Activated CD4-positive, alpha-beta T cell treated with anti-CD3 and anti-CD28 coated beads, Interleukin-2, amount 10 ng/mL, durations not matched to agents 24 days and 14 days (primary cell): ENCODE data around the gene RHOG. TPM values are rescaled to one million over a fixed set of nuclear protein-coding genes. Genes with fewer than 3 reads are reported as not detected.

Source experiments
- DNase-seq: peaks from one replicate; pipeline ENCODE4 v3.0.0; 2022
- H3K27ac Mint-ChIP-seq: one replicate; pipeline ENCODE4 v1.8.0; 2022; ENCODE audit warnings: mild to moderate bottlenecking, mixed read lengths
- H3K27me3 Mint-ChIP-seq: one replicate; pipeline ENCODE4 v1.8.0; 2022; ENCODE audit warnings: mixed read lengths
- H3K36me3 Mint-ChIP-seq: one replicate; pipeline ENCODE4 v1.8.0; 2022; ENCODE audit warnings: low read depth, mild to moderate bottlenecking, mixed read lengths
- H3K4me1 Mint-ChIP-seq: one replicate; pipeline ENCODE4 v1.8.0; 2021; ENCODE audit warnings: mixed read lengths
- H3K4me3 Mint-ChIP-seq: one replicate; pipeline ENCODE4 v1.8.0; 2022; ENCODE audit warnings: mild to moderate bottlenecking, moderate library complexity, mixed read lengths
- H3K9me3 Mint-ChIP-seq: one replicate; pipeline ENCODE4 v1.8.0; 2021; ENCODE audit warnings: mixed read lengths
- intact Hi-C: fragments of 100-400 bp; cut with micrococcal nuclease; formaldehyde crosslinking; loops from one replicate; pipeline ENCODE4 v1.15.1; 2023
- total RNA-seq: library from RNA; stranded (reverse); gene quantifications from 2 replicates; pipeline ENCODE4 v1.2.3, GENCODE V29; 2022

RHOG gene
- total RNA-seq, 1 donor from 2014 or later, result 174 TPM

DNA sequence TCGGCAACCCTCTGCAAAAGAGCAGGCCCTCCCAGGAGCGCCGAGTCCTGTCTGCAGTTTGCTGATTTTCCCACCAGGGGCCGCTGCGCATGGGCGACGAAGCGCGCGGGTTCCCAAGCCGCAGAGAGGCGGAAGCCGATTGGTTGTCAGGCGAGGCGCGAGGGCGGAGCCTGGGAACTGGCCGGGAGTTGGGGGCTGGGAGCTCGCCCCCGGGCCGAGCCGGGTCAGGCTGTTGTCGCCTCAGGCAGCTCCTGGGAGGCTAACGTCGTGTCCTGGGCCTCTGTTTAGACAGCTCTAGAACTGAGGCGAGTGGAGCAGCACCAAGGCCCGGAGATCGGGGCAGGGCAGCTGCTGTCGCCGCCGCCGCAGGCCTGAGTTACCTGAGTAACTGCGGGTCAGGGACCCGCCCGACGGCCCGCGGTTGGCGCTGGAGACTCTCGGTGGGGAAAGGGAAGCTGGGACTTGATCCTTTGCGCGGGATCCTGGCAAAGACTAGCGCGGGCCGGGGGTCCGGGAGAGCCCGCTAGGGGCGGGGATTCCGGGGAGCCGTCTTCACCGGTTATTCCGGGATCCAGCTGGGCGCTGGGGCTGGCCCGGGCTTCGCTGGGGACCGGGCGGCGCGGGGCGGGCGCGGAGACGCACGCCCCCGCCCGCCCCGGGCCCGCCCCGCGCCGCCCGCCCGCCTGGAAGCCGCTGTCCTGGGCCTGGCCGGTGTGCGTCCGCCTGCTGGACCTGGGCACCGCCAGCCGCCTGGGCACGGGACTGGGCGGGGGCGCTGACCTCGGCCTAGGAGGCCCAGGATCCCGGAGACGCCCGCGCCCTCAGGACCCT is 14.4 kb upstream of the RHOG start, which contains the start of gene STIM1:
TSS of gene STIM1 (plus strand) at position 688 of the 831 bp plus-strand sequence. CDS start 607 bp downstream, outside the sequence.
- peak; percentile 100 for DNase-seq
- intact Hi-C loops, result loop anchor here (1.0 to 5.0 kb wide), 8 partner anchors 14 to 239 kb away; partner anchors contain the start of genes NUP98 and RRM1
- H3K4me3 Mint-ChIP-seq, result peak within 1 kb of the TSS; percentile 98
- no peaks in the 10 kb centered on the region for H3K9me3 Mint-ChIP-seq
- H3K36me3 Mint-ChIP-seq, result peaks cover 15% of the 10 kb centered on the region
- peaks cover 56% of the 10 kb centered on the region for H3K4me1 Mint-ChIP-seq
- no peaks in the 10 kb centered on the region for H3K27me3 Mint-ChIP-seq
- H3K27ac Mint-ChIP-seq, result peak within 1 kb of the TSS; percentile 99

DNA sequence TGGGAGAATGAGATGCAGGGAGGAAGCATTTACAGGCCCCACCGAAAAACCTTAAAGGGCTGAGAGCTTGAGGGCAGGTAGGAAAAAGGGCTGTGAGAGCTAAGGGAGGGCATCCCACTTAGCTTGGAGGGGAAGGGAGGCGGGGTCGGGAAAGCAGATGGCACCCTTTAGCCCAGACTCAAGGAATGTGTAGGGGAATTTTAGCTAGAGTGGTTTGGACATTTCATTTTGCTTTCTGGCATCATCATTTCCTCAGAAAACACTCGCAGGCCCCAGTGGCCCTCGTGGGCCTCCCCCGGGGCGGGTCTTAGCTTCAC is 13.9 kb upstream of the RHOG start:
- DNase-seq, result no peak
- Mint-ChIP-seq H3K9me3 (no peaks in the 10 kb centered on the region), H3K27me3 (no peaks in the 10 kb centered on the region), H3K4me1 (peaks cover 52% of the 10 kb centered on the region), H3K4me3 (peak overlapping the region; percentile 78), H3K36me3 (peaks cover 15% of the 10 kb centered on the region), H3K27ac (peak overlapping the region; percentile 99)
- intact Hi-C loops, result loop anchor here (1.0 to 2.0 kb wide), 7 partner anchors 13 to 240 kb away; partner anchors contain the start of genes NUP98 and RRM1

DNA sequence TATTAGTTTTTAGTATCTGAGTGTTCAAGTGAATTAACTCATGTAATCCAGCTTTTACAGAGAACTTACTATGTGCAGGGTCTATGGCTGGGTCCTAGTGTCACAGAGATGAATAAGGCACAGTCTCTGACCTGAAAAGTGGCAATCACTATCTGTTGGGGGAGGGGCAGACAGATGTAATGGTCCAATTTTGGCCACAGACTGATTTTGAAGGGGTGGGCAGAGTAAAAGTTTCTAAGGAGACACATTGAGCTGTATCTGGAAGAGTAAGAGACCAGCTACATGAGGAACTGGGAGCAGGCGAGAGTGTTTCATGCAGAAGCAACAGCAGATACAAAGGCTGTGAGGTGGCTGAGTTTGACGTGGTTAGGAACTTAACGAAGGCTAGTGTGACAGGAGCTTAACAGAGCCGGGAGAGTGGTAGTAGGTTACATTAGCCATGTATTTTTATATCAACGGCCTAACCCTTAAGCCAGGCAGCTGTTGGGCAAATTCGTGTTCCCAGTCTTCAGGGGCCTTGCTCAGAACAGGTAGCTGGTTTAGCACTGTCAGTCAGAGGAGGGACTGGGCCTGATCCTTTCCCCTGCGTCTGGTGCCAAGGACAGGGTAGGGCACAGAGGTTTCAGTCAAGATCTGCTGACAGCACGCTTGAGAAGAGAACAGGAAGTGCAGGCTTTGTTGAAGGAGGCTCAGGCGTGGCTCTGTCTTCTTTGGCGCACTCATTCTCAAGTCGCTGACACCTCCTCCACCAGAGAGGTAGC is 13.3 kb upstream of the RHOG start:
- Mint-ChIP-seq H3K9me3 (no peaks in the 10 kb centered on the region), H3K4me1 (peaks cover 51% of the 10 kb centered on the region), H3K27me3 (no peaks in the 10 kb centered on the region), H3K36me3 (peaks cover 13% of the 10 kb centered on the region), H3K27ac (peak overlapping the region; percentile 99), H3K4me3 (peak overlapping the region; percentile 78)
- intact Hi-C loops, result loop anchor here (1.0 to 2.0 kb wide), 7 partner anchors 13 to 240 kb away; partner anchors contain the start of genes NUP98 and RRM1
- peak; percentile 92 for DNase-seq

DNA sequence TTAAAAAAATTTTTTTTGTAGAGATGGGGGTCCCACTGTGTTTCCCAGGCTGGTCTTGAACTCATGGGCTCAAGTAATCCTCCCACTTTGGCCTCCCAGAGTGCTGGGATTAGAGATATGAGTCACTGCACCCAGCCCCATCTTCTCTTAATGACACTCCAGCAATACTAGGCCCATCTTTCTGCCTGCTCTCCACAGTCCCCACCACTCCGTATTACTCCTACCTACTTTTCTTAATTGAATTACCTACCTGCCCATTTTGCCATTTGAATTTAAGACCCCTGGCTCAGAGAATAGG is 12.7 kb upstream of the RHOG start:
- intact Hi-C loops, result no loop called here
- H3K27me3 Mint-ChIP-seq, result no peaks in the 10 kb centered on the region
- H3K4me3 Mint-ChIP-seq, result peak overlapping the region; percentile 78
- peak overlapping the region; percentile 99 for H3K27ac Mint-ChIP-seq
- no peak for DNase-seq
- H3K9me3 Mint-ChIP-seq, result no peaks in the 10 kb centered on the region
- peaks cover 11% of the 10 kb centered on the region for H3K36me3 Mint-ChIP-seq
- peaks cover 50% of the 10 kb centered on the region for H3K4me1 Mint-ChIP-seq

DNA sequence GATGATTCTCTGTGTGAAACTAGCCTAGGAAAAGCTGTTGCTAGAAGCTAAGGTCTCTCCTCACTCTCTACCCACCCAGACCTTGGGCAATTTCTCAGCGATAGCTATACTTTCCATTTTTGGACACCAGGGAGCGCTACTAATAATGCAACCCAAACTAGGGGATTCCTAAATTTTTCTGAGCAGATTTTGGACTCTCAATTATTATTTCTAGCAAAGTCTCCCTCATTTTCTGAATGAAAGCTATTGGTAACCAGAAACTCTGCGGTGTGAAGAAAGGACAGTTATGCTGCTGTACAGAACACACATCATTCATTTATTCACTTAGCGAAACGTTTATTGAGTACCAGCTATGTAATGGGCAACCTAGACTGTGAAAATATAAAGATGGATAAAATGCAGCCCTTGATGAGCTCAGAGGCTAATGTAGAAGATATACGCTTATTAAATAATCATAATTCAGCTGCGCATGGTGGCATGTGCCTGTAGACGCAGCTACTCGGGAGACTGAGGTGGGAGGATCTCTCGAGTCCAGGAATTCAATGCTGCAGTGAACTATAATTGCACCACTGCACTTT is 8.6 kb upstream of the RHOG start:
- peak; percentile 89 for DNase-seq
- peaks cover 39% of the 10 kb centered on the region for H3K4me1 Mint-ChIP-seq
- no peaks in the 10 kb centered on the region for H3K9me3 Mint-ChIP-seq
- no peak overlapping the region for H3K4me3 Mint-ChIP-seq
- intact Hi-C loops, result loop anchor here (1.0 kb wide), 2 partner anchors 8 to 223 kb away; no protein-coding TSS in a partner anchor
- H3K27me3 Mint-ChIP-seq, result no peaks in the 10 kb centered on the region
- H3K36me3 Mint-ChIP-seq, result no peaks in the 10 kb centered on the region
- H3K27ac Mint-ChIP-seq, result no peak overlapping the region

DNA sequence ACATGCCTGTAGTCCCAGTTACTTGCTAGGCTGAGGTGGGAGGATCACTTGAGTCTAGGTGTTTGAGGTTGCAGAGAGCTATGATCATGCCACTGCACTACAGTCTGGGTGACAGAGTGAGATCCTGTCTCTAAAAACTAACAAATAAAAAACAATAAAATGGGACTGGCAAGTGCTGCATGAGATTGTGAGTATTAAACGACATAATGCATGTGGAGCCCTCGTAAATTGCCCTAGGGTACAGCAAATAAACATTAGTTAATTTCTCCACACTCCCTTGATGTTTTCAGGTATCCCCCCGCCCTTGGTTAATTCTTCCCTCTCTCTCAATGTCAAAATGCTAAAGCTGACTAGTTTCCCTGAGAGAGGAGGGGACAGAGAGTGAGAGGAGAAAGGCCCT is 4.9 kb upstream of the RHOG start:
- intact Hi-C loops, result no loop called here
- peaks cover 42% of the 10 kb centered on the region for H3K4me1 Mint-ChIP-seq
- H3K27me3 Mint-ChIP-seq, result no peaks in the 10 kb centered on the region
- no peak overlapping the region for H3K27ac Mint-ChIP-seq
- no peaks in the 10 kb centered on the region for H3K9me3 Mint-ChIP-seq
- no peak for DNase-seq
- H3K4me3 Mint-ChIP-seq, result no peak overlapping the region
- H3K36me3 Mint-ChIP-seq, result no peaks in the 10 kb centered on the region

DNA sequence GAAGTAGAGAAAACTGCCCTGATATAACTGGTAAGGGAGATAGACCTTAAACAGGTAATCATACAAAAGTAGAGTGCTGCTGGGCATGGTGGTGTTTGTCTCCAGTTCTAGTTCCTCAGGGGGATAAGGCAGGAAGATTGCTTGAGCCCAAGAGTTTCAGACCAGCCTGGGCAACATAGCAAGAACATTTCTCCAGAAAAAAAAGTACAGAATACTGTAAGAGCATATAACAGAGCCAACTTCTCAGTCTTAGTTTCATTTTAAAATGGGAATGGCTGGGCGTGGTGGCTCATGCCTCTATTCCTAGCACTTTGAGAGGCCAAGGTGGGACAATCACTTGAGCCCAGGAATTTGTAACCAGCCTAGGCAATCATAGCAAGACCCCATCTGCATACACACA is 4.5 kb upstream of the RHOG start:
- no peak for DNase-seq
- Mint-ChIP-seq H3K4me1 (peaks cover 42% of the 10 kb centered on the region), H3K4me3 (no peak overlapping the region), H3K27me3 (no peaks in the 10 kb centered on the region), H3K36me3 (no peaks in the 10 kb centered on the region), H3K27ac (no peak overlapping the region), H3K9me3 (no peaks in the 10 kb centered on the region)
- intact Hi-C loops, result no loop called here

DNA sequence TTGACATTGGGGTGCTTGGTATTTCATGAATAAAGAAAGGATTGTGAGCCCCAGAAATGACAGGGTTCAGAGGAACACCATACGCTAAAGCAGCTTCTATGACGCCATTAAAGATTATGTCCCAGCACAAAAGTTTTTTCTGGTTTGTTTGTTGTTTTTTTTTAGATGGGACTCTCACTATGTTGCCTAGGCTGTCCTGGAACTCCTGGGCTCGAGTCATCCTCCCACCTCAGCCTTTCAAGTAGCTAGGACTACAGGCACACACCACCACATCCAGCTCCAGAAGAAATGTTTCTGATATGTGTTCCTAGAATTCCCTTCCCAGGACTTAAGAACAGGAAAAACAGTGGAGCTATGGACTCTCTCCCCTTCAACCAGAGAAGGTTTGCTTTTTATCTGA is 2.6 kb upstream of the RHOG start:
- Mint-ChIP-seq H3K27ac (peak overlapping the region; percentile 84), H3K4me3 (peak overlapping the region; percentile 35), H3K4me1 (peaks cover 45% of the 10 kb centered on the region), H3K36me3 (peaks cover 17% of the 10 kb centered on the region), H3K27me3 (no peaks in the 10 kb centered on the region), H3K9me3 (no peaks in the 10 kb centered on the region)
- DNase-seq, result no peak
- intact Hi-C loops, result no loop called here

DNA sequence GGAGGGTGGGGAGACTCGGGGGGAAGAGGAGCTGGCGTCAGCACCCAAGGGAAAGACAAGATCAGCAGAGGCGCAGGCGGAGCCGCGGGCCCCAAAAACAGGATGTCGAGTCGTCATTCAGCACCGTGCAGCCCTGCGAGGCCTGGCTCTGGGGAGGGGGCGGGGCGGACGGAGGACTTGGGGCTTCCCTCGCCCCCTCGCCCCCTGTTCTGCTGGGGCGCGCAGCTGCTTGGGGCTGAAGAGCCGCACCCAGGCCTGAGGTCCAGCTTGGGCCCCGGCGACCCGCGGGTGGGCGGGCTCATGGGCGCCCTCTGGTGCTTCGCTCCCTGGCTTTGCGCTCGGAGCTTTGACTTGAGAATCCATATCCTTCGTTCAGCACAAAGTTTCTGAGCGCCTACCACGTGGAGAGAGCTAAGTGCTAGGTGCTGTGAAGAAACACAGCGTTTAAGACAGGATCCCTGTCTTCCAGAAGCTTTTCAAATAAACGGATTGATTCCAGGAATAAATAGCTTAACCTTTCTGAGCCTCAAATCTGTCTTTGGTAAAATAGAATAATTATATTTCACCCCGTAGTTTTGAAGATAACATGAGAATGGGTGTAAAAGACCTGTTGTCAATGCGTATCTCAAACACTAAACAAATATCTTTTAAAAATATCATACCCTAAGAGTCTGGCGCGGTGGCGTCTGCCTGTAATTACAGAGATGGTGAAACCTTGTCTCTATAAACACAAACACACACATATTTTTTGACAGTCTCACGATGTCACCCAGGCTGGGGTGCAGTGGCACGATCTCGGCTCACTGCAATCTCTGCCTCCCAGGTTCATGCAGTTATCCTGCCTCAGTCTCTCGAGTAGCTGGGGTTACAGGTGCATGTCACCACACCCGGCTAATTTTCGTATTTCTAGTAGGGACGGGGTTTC is 929 bp upstream of the RHOG start:
- peak overlapping the region; percentile 97 for H3K27ac Mint-ChIP-seq
- peak overlapping the region; percentile 93 for H3K4me3 Mint-ChIP-seq
- intact Hi-C loops, result loop anchor here (1.0 to 2.0 kb wide), 7 partner anchors 8 to 253 kb away; partner anchors contain the start of genes NUP98 and RRM1
- peaks cover 25% of the 10 kb centered on the region for H3K36me3 Mint-ChIP-seq
- H3K4me1 Mint-ChIP-seq, result peaks cover 55% of the 10 kb centered on the region
- no peaks in the 10 kb centered on the region for H3K9me3 Mint-ChIP-seq
- DNase-seq, result peak; percentile 97
- H3K27me3 Mint-ChIP-seq, result no peaks in the 10 kb centered on the region

DNA sequence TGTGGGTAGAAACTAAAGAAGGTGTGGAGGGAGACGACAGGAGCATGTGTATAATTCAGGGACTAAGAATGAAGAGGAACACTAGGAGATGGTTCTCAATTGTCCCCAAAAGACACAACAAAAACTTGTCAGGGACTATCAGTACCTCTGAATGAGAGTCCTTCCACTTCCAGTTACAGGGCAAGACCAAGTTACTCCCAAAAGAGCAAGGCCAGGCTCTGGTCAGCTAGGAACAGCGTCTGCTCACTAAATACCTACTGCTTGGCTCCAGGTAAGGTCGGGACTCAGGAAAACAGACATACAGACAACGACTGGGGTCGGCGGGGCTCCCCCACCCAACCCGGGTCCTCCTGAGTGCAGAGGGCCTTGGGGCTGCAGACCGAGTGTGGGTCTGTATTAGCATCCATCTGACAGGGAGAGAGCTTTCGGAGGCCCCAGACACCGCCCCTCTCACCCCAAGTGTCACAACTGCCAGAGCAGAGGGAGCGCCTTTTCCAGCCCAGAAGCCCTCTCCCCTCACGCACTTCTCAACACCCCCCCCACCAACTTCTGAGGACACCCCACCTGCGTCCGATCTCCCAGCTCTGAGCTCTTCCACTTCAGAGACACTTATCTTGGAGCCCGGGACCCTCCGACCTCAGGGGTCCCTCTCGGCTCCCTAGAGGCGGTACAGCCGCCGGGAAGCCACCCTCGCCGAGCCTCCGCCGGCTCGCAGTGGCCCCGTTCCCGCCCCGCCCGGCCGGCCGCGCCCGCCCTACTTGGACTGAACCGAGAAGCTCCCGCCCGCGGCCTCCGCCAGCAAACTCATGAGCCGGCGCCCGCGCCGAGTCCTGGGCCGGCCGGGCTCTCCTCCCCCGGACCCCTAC is 522 bp downstream of the RHOG start:
- peak; percentile 82 for DNase-seq
- H3K9me3 Mint-ChIP-seq, result no peaks in the 10 kb centered on the region
- H3K4me1 Mint-ChIP-seq, result peaks cover 64% of the 10 kb centered on the region
- H3K4me3 Mint-ChIP-seq, result peak overlapping the region; percentile 93
- H3K36me3 Mint-ChIP-seq, result peaks cover 37% of the 10 kb centered on the region
- peak overlapping the region; percentile 90 for H3K27ac Mint-ChIP-seq
- no peaks in the 10 kb centered on the region for H3K27me3 Mint-ChIP-seq
- intact Hi-C loops, result loop anchor here (2.0 kb wide), 2 partner anchors 15 to 55 kb away; no protein-coding TSS in a partner anchor

DNA sequence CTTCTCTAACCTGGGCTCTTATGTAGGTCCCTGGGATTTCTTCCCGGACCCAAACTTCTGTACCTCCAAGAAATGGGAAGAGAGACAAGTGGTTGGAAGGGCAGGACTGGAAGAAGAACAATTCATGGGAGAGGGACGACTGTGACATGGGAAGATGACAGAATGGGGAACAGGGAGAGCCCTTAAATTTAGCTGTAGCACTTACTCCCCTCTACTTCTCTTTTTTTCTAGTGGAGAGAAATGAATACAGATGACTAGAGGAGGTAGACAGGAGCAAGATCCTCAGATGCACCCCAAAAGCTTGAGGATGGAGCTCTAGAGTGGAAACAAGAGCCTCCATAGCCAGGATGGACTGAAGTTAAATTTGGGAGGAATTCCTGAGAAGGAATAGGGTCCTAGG is 2.3 kb downstream of the RHOG start:
- Mint-ChIP-seq H3K27me3 (no peaks in the 10 kb centered on the region), H3K4me3 (peak overlapping the region; percentile 93), H3K4me1 (peaks cover 67% of the 10 kb centered on the region), H3K9me3 (no peaks in the 10 kb centered on the region), H3K27ac (peak overlapping the region; percentile 90), H3K36me3 (peaks cover 54% of the 10 kb centered on the region)
- intact Hi-C loops, result no loop called here
- no peak for DNase-seq

DNA sequence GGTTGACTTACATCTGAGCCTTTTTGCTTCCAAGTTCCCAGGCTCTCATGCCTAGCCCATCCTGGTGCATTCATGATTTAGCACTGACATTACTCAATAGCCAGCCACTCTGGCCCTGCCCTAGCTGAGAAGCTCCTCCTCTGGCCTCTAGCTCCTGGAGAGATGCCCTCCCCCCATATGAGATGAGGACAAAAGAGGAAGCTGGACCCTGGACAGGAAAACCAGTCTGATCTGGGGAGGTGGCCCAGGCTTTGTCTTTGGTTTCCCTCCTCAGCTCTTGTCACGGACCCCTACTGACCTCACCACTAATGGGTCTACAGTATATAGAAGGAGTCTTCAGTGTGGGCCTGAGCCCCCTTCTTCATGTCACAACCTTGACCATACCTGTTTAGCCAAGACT is 3.0 kb downstream of the RHOG start:
- intact Hi-C loops, result no loop called here
- H3K9me3 Mint-ChIP-seq, result no peaks in the 10 kb centered on the region
- DNase-seq, result peak; percentile 65
- peaks cover 67% of the 10 kb centered on the region for H3K4me1 Mint-ChIP-seq
- peaks cover 60% of the 10 kb centered on the region for H3K36me3 Mint-ChIP-seq
- H3K27ac Mint-ChIP-seq, result peak overlapping the region; percentile 90
- H3K27me3 Mint-ChIP-seq, result no peaks in the 10 kb centered on the region
- peak overlapping the region; percentile 93 for H3K4me3 Mint-ChIP-seq
